ENCODE results near the gene DYNC1H1.

DYNC1H1 gene

DNA sequence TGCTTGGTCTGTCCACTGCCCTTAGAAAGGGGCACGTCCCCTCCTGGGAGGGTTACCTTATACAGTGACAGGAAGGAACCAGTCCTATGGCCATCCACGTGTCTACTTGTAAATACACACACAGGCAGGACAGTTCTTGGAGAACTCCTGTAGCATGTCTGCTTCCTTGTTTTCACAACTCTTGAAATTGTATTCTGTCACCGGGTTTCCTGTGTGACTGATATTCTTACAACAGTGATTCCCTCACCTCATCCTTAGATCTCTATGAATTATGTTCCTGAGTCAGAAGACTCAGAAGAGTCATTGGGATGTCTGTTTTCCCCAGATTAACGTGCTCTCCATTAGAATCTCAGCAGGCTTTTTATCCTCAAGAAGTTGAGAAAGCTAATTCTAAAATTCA, 44.1 kb upstream of the DYNC1H1 start:
- DNase-seq (ENCODE audit: low read depth), result no peak
- H3K4me3 ChIP-seq (ENCODE audit: low read depth, low read length), result no peak overlapping the region
- TF ChIP-seq, protein P1, sequence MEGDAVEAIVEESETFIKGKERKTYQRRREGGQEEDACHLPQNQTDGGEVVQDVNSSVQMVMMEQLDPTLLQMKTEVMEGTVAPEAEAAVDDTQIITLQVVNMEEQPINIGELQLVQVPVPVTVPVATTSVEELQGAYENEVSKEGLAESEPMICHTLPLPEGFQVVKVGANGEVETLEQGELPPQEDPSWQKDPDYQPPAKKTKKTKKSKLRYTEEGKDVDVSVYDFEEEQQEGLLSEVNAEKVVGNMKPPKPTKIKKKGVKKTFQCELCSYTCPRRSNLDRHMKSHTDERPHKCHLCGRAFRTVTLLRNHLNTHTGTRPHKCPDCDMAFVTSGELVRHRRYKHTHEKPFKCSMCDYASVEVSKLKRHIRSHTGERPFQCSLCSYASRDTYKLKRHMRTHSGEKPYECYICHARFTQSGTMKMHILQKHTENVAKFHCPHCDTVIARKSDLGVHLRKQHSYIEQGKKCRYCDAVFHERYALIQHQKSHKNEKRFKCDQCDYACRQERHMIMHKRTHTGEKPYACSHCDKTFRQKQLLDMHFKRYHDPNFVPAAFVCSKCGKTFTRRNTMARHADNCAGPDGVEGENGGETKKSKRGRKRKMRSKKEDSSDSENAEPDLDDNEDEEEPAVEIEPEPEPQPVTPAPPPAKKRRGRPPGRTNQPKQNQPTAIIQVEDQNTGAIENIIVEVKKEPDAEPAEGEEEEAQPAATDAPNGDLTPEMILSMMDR (IDR thresholded peaks at IDR 0.05; ENCODE audit: control insufficient read depth, extremely low read depth, insufficient read depth), result no peak

DNA sequence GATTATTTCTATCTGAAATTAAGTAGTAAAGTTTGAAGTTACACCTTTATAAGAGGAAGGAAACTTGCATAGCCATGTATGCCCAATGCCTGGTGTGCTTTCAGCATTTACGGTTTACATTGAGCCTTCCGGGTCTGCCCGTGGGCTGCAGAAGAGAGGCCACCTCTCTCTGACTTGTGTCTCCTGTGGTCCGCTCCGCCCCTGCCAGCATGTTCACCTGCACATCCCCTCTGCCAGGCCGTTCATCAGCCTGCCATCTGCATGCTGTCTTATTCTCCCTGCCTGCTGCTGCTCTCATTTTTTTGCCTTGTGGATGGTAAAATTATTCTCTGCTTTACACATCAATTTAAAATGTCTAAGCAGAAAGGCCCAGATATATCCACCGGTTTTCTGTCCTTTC, 41.5 kb upstream of the DYNC1H1 start:
- TF ChIP-seq, protein P1 (IDR thresholded peaks at IDR 0.05; ENCODE audit: control insufficient read depth, extremely low read depth, insufficient read depth), result no peak
- no peak for DNase-seq (ENCODE audit: low read depth)
- no peak overlapping the region for H3K4me3 ChIP-seq (ENCODE audit: low read depth, low read length)

DNA sequence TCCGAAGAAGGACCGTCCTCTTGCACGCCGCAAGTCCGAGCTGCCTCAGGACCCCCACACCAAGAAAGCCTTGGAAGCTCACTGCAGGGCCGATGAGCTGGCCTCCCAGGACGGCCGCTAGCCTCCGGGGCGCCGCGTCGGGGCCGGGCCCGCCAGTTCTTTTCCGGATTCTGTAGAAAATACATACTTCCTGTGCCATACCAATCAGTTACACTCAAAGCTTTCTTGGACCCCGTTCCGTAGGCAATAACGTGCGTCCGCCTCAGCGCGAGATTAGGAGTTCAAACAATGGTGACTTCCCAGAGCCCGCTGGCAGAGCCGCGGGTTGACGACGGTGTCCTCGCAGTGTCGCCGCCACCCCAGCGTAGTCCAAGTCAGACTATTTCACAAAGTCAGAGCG, 39.2 kb upstream of the DYNC1H1 start:
- TF ChIP-seq, protein P1 (IDR thresholded peaks at IDR 0.05; ENCODE audit: control insufficient read depth, extremely low read depth, insufficient read depth), result no peak
- no peak overlapping the region for H3K4me3 ChIP-seq (ENCODE audit: low read depth, low read length)
- no peak for DNase-seq (ENCODE audit: low read depth)

DNA sequence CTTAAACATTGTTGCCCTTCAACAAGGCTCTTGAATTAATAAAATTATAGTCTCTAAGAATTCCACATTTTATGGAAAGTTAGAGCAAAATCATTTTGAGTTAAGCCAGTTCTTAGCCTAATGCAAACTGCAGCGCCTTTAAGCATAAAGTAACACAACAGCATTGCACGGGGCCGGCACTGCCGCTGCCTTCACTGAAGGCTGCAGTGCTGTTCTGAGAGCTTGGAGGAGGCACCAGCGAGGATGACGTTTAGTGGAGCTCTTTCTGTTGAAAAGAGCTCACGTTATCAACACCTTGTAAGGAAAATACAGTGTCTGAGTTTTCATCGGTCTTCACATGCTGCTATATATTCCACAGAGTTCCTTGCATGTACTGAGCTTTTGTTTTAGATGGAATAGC, 38.3 kb upstream of the DYNC1H1 start:
- no peak overlapping the region for H3K4me3 ChIP-seq (ENCODE audit: low read depth, low read length)
- DNase-seq (ENCODE audit: low read depth), result no peak
- TF ChIP-seq, protein P1 (IDR thresholded peaks at IDR 0.05; ENCODE audit: control insufficient read depth, extremely low read depth, insufficient read depth), result no peak

DNA sequence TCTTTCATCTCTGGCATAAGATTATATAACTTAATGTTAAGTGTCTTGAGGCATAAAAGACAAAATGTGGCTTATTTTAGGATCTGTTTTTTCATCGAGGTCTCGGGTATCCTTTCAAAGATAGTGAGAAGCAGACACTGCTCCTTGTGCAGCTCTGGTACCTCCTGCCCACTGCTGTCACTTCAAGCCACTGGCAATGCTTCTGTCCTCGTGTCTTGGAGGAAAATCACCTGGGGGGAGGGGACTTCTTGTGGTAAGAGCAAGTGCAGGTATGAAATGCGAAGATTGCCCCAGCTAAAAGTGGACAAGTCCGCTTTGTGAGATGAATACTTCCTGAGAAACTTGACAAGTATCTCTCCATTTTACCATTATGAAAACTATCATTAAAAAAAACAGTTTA, 37.8 kb upstream of the DYNC1H1 start:
- TF ChIP-seq, protein P1 (IDR thresholded peaks at IDR 0.05; ENCODE audit: control insufficient read depth, extremely low read depth, insufficient read depth), result no peak
- no peak for DNase-seq (ENCODE audit: low read depth)
- no peak overlapping the region for H3K4me3 ChIP-seq (ENCODE audit: low read depth, low read length)

DNA sequence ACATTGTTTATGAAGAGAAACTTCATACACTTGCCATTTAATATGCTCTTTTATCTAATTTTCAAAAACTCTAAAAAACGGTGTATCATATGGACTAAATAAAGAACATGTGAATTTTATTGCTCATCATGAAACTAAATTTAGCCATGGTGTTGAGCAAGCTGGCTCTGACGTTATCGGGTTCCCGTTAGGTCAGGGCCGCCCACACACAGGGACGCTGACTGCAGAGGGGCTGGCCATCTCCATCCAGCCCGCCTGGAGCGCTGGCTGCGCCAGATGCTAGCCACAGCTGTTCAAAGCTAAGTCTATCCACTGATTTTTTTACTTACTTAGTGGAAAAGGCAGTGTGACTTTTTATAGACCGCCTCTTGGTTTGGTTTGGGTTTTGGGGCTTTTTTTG, 36.5 kb upstream of the DYNC1H1 start:
- no peak for DNase-seq (ENCODE audit: low read depth)
- TF ChIP-seq, protein P1 (IDR thresholded peaks at IDR 0.05; ENCODE audit: control insufficient read depth, extremely low read depth, insufficient read depth), result no peak
- no peak overlapping the region for H3K4me3 ChIP-seq (ENCODE audit: low read depth, low read length)

DNA sequence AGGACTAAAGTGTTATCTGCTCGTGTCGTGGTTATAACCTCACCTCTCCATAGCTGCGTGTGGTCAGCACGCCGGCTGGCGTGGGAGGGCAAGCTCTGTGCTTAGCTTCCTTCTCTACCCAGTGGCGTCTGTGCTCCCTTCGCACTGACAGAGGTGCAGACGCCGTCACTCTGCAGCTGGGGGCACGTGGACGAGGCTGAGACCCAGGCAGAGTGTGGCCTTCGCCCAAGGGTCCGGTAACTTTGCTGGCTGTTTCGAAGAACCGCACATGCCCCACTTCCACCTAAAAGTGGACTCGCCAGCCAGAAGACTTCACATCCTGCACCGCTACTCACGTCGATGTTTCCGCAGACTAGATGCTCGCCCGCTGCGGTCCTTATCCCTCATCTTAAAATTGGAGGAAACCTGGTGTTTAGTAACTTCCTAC, 35.9 kb upstream of the DYNC1H1 start:
- TF ChIP-seq, protein P1 (IDR thresholded peaks at IDR 0.05; ENCODE audit: control insufficient read depth, extremely low read depth, insufficient read depth), result no peak
- no peak overlapping the region for H3K4me3 ChIP-seq (ENCODE audit: low read depth, low read length)
- no peak for DNase-seq (ENCODE audit: low read depth)
